ENCODE results near the gene ZFTA.

ZFTA gene

GRCh38 chr11:63738720-63739360, 29.7 kb downstream of the ZFTA start:
- peaks cover 2% of the 10 kb centered on the region for H3K4me1 Mint-ChIP-seq (ENCODE audit: low read depth)
- no peaks in the 10 kb centered on the region for H3K27me3 Mint-ChIP-seq
- no peak overlapping the region for H3K27ac Mint-ChIP-seq
- no peaks in the 10 kb centered on the region for H3K36me3 Mint-ChIP-seq
- no peaks in the 10 kb centered on the region for H3K9me3 Mint-ChIP-seq (ENCODE audit: low read depth)
- no peak overlapping the region for H3K4me3 Mint-ChIP-seq

- H3K9me3 Mint-ChIP-seq (ENCODE audit: low read depth) = no peaks in the 10 kb centered on the region
- H3K27me3 Mint-ChIP-seq = no peaks in the 10 kb centered on the region
- no peak overlapping the region for H3K4me3 Mint-ChIP-seq
- peaks cover 2% of the 10 kb centered on the region for H3K4me1 Mint-ChIP-seq (ENCODE audit: low read depth)
- no peak overlapping the region for H3K27ac Mint-ChIP-seq
- H3K36me3 Mint-ChIP-seq = no peaks in the 10 kb centered on the region
Observed at GRCh38 chr11:63737718-63738117, 30.9 kb downstream of the ZFTA start.

- H3K4me1 Mint-ChIP-seq (ENCODE audit: low read depth) = peaks cover 2% of the 10 kb centered on the region
- H3K27ac Mint-ChIP-seq = no peak overlapping the region
- H3K9me3 Mint-ChIP-seq (ENCODE audit: low read depth) = no peaks in the 10 kb centered on the region
- no peak overlapping the region for H3K4me3 Mint-ChIP-seq
- no peaks in the 10 kb centered on the region for H3K27me3 Mint-ChIP-seq
- no peaks in the 10 kb centered on the region for H3K36me3 Mint-ChIP-seq
Observed at GRCh38 chr11:63736864-63737263, 31.7 kb downstream of the ZFTA start.

- Mint-ChIP-seq H3K27ac (no peak overlapping the region), H3K4me3 (no peak overlapping the region), H3K4me1 (ENCODE audit: low read depth) (no peaks in the 10 kb centered on the region), H3K36me3 (peaks cover 4% of the 10 kb centered on the region), H3K27me3 (no peaks in the 10 kb centered on the region), H3K9me3 (ENCODE audit: low read depth) (no peaks in the 10 kb centered on the region)
Observed at GRCh38 chr11:63729326-63729725, 39.2 kb downstream of the ZFTA start.

- peaks cover 3% of the 10 kb centered on the region for H3K36me3 Mint-ChIP-seq
- no peak overlapping the region for H3K4me3 Mint-ChIP-seq
- no peaks in the 10 kb centered on the region for H3K4me1 Mint-ChIP-seq (ENCODE audit: low read depth)
- no peak overlapping the region for H3K27ac Mint-ChIP-seq
- H3K9me3 Mint-ChIP-seq (ENCODE audit: low read depth) = no peaks in the 10 kb centered on the region
- no peaks in the 10 kb centered on the region for H3K27me3 Mint-ChIP-seq
Observed at GRCh38 chr11:63720611-63721010, 48.0 kb downstream of the ZFTA start.

GRCh38 chr11:63719987-63720386, 48.6 kb downstream of the ZFTA start:
- Mint-ChIP-seq H3K4me1 (ENCODE audit: low read depth) (peaks cover under 1% of the 10 kb centered on the region), H3K27ac (no peak overlapping the region), H3K27me3 (no peaks in the 10 kb centered on the region), H3K4me3 (no peak overlapping the region), H3K9me3 (ENCODE audit: low read depth) (no peaks in the 10 kb centered on the region), H3K36me3 (peaks cover 3% of the 10 kb centered on the region)

GRCh38 chr11:63719001-63719400, 49.6 kb downstream of the ZFTA start:
- Mint-ChIP-seq H3K36me3 (peaks cover 3% of the 10 kb centered on the region), H3K27ac (no peak overlapping the region), H3K27me3 (no peaks in the 10 kb centered on the region), H3K4me1 (ENCODE audit: low read depth) (peaks cover 2% of the 10 kb centered on the region), H3K9me3 (ENCODE audit: low read depth) (no peaks in the 10 kb centered on the region), H3K4me3 (no peak overlapping the region)
